Right lobe of liver (tissue), 6 donors: ENCODE measurements around the gene VCL. TPM values are rescaled to one million over a fixed set of nuclear protein-coding genes. Genes with fewer than 3 reads are reported as not detected.

Source experiments
- ATAC-seq, 4 donors: fragments of 200-7000 bp; cut with Tn5 transposase; one replicate each; pipeline ENCODE4 v1.9.1; 2020; ENCODE audit warnings: mild to moderate bottlenecking in 4 of 4, moderate library complexity in 4 of 4
- DNase-seq, 3 donors: peaks; one replicate each; pipeline ENCODE4 v3.0.0-alpha.2; 2020
- H3K27ac ChIP-seq, 3 donors: fragments of 200-600 bp; one replicate each; pipeline ENCODE4 v1.8.0; 2022
- H3K27me3 ChIP-seq, 2 donors: fragments of 200-600 bp; one replicate each; pipeline ENCODE4 v1.8.0; 2022
- H3K36me3 ChIP-seq, 4 donors: fragments of 200-600 bp; sonication (generic) in 1 of 4; one replicate each; pipeline versions ENCODE4 v1.5.1 to v1.8.0; 2017 to 2022; ENCODE audit warnings: control low read depth in 1 of 4
- H3K4me1 ChIP-seq, 4 donors: fragments of 200-600 bp; sonication (generic) in 1 of 4; one replicate each; pipeline versions ENCODE4 v1.5.1 to v1.8.0; 2017 to 2022; ENCODE audit warnings: control low read depth in 1 of 4
- H3K4me3 ChIP-seq, 3 donors: fragments of 200-600 bp; one replicate each; pipeline ENCODE4 v1.8.0; 2022
- H3K9me3 ChIP-seq, 4 donors: fragments of 200-600 bp; sonication (generic) in 1 of 4; one replicate each; pipeline versions ENCODE4 v1.5.1 to v1.8.0; 2017 to 2022; ENCODE audit warnings: control low read depth in 1 of 4
- CTCF ChIP-seq, 4 donors: fragments of 200-600 bp in 3 of 4; fragments of 450-650 bp in 1 of 4; IDR thresholded peaks; one replicate each; pipeline versions ENCODE4 v1.5.1 to v1.8.0; 2016 to 2022; ENCODE audit warnings: antibody characterized with exemption in 4 of 4, mild to moderate bottlenecking in 2 of 4
- POLR2A ChIP-seq: fragments of 450-650 bp; IDR thresholded peaks from one replicate; pipeline ENCODE4 v1.6.1; 2017; ENCODE audit warnings: antibody characterized with exemption, mild to moderate bottlenecking
- WGBS: methylation state at CpG from one replicate; pipeline ENCODE4 v1.1.6; 2018; ENCODE audit warnings: low coverage, low lambda C conversion rate; ENCODE audit not compliant: insufficient coverage; ENCODE audit errors: missing lambda C conversion rate; 5-methylcytosine and 5-hydroxymethylcytosine counted together
- intact Hi-C, 2 donors: fragments of 100-400 bp; cut with DNase I; formaldehyde crosslinking; loops; one replicate each; pipeline versions ENCODE4 v1.11.2 to v1.14.1; 2022
- total RNA-seq, 6 experiments: library from RNA; depleted of rRNA in 2 of 6; stranded (reverse); fragments of >200 nt in 2 of 6; fragmentation: NEBNext Ultra II Directional in 3 of 6; extraction: Animal tissue kit (Norgen Biotek cat#: 25700) in 3 of 6; gene quantifications; one replicate each; pipeline versions ENCODE4 v1.1.0 to v1.2.4, GENCODE V29; 2016 to 2023
- donor health status: DM: no; HTN: yes; CAD: no.
- donor health status: DM: no; HTN: no; CAD: no.
- donor health status: DM: no; HTN: no; CAD: no.
- donor health status: DM: no; HTN: yes; CAD: no.
- donor health status: DM: no; HTN: yes; CAD: no.

Gene VCL
- total RNA-seq, 6 experiments from 2014 or later: 13.2 to 58.9 (median 27.5) TPM

- 84% methylated on average over 3 of the region's 3 CpGs for WGBS
- Histone ChIP-seq H3K4me1 (peaks cover 0 to 14% (median 4%) of the 10 kb centered on the region in 4 donors), H3K36me3 (peaks cover 0 to 28% (median 7%) of the 10 kb centered on the region in 4 donors), H3K27me3 (no peaks in the 10 kb centered on the region), H3K27ac (no peak overlapping the region), H3K9me3 (no peaks in the 10 kb centered on the region), H3K4me3 (no peak overlapping the region)
- DNase-seq (no peak), ATAC-seq (no peak)
- TF ChIP-seq CTCF (IDR thresholded peaks at IDR 0.05) (no peak), POLR2A (no peak)
- intact Hi-C loops: loop anchor here in 1 of 2 donors (10.0 kb wide), 1 partner anchor 215 kb away; no protein-coding TSS in a partner anchor
Measured at GRCh38 chr10:74099420-74099819, 101.5 kb downstream of the VCL start.

- H3K4me3 ChIP-seq: no peak overlapping the region
- no peak for DNase-seq
- H3K36me3 ChIP-seq: peaks cover 0 to 30% (median 6%) of the 10 kb centered on the region in 4 donors
- TF ChIP-seq POLR2A (no peak), CTCF (IDR thresholded peaks at IDR 0.05) (no peak)
- H3K9me3 ChIP-seq: no peaks in the 10 kb centered on the region
- 100% methylated on average over 3 of the region's 3 CpGs for WGBS
- intact Hi-C loops: loop anchor here in 1 of 2 donors (10.0 kb wide), 1 partner anchor 215 kb away; no protein-coding TSS in a partner anchor
- H3K4me1 ChIP-seq: peaks cover 0 to 14% (median 4%) of the 10 kb centered on the region in 4 donors
- H3K27ac ChIP-seq: no peak overlapping the region
- no peak for ATAC-seq
- no peaks in the 10 kb centered on the region for H3K27me3 ChIP-seq
Measured at GRCh38 chr10:74099836-74100235, 101.9 kb downstream of the VCL start.

DNA sequence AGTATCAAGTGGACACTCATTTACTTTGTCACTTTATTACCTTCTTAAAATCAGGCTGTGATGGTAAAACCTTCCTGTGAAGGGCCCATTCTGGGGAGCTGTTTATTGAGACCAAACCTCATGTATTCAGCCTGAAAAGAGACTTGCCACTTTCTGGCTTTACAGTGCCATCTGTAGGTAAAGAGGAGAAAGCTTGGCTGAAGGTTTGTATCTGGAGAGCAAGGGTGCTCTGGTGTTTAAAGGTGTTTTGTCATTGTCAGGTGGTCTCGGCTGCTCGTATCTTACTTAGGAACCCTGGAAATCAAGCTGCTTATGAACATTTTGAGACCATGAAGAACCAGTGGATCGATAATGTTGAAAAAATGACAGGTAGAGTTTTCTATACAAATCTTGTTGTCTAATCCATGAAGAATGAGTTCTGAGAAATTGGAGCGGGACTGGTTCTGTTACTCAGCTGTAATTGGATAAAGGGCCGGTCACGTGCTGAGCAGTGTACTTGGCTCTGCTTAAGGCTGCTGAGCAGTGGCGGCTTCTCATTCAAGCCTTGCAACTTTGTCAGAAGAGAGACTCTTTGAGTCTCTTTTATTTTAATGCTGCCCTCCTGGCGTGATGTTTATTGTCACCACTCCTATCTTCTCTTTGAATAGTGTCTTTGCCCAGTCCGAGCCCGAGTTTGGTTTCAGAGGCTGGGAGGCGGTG, 105.8 kb downstream of the VCL start:
- TF ChIP-seq POLR2A (no peak), CTCF (IDR thresholded peaks at IDR 0.05) (peak; percentile 34 to 57 (median 45))
- Histone ChIP-seq H3K9me3 (no peaks in the 10 kb centered on the region), H3K4me3 (no peak overlapping the region), H3K27ac (no peak overlapping the region), H3K36me3 (peaks cover 0 to 41% (median 14%) of the 10 kb centered on the region in 4 donors), H3K4me1 (no peaks in the 10 kb centered on the region), H3K27me3 (no peaks in the 10 kb centered on the region)
- intact Hi-C loops: no loop called here
- DNase-seq (no peak), ATAC-seq (peak; percentile 61 to 67 (median 63))
- WGBS: 77% methylated on average over 8 of the region's 11 CpGs

DNA sequence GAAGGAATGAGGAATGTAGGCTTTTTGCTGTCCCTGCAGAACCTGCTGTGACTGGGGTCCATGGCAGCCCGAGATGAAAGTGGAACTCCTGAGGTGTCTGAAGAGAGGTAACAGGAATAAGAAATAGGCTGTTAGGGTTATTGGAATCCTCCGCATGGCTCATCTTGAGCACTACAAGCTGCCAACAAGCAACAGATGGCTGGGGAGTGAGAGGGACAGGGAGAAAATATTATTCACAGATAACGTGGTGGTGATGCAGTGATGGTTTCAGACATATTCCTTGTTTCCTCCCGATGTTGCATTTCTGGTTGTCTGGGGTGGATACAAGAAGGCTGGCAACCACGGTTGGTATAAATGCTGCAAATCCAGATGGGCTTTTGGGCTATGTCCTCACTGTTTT, 106.6 kb downstream of the VCL start:
- Histone ChIP-seq H3K9me3 (no peaks in the 10 kb centered on the region), H3K4me3 (no peak overlapping the region), H3K27me3 (no peaks in the 10 kb centered on the region), H3K36me3 (peaks cover 0 to 49% (median 18%) of the 10 kb centered on the region in 4 donors), H3K27ac (no peak overlapping the region), H3K4me1 (no peaks in the 10 kb centered on the region)
- intact Hi-C loops: no loop called here
- ATAC-seq (no peak), DNase-seq (no peak)
- WGBS: 85% methylated on average over 4 of the region's 5 CpGs
- TF ChIP-seq POLR2A (no peak), CTCF (IDR thresholded peaks at IDR 0.05) (no peak)
